Progenitor cell of endocrine pancreas (in vitro differentiated cells): Measurements from ENCODE around the gene ZNF407. TPM values are rescaled to one million over a fixed set of nuclear protein-coding genes. Genes with fewer than 3 reads are reported as not detected.

Experiments
- DNase-seq: peaks from one replicate; pipeline ENCODE4 v3.0.0; 2021; ENCODE audit warnings: low spot score; ENCODE audit not compliant: unreplicated experiment
- H3K27ac Mint-ChIP-seq: 2 replicates; pipeline ENCODE4 v1.8.0; 2021; ENCODE audit warnings: mild to moderate bottlenecking, moderate library complexity, mixed read lengths
- H3K27me3 Mint-ChIP-seq: 2 replicates; pipeline ENCODE4 v1.8.0; 2021; ENCODE audit warnings: mixed read lengths
- H3K36me3 Mint-ChIP-seq: 2 replicates; pipeline ENCODE4 v1.8.0; 2022; ENCODE audit warnings: mixed read lengths; ENCODE audit not compliant: insufficient read depth
- H3K4me1 Mint-ChIP-seq: 2 replicates; pipeline ENCODE4 v1.8.0; 2021; ENCODE audit warnings: low read depth, mixed read lengths
- H3K4me3 Mint-ChIP-seq: 2 replicates; pipeline ENCODE4 v1.8.0; 2021; ENCODE audit warnings: low read depth, mild to moderate bottlenecking, moderate library complexity, mixed read lengths
- H3K9me3 Mint-ChIP-seq: 2 replicates; pipeline ENCODE4 v1.8.0; 2021; ENCODE audit warnings: low read depth, mixed read lengths
- total RNA-seq: library from RNA; stranded (reverse); gene quantifications from 2 replicates; pipeline ENCODE4 v1.2.1, GENCODE V29; 2021
- TF ChIP-seq, protein P1 (sequence below): fragments of 200-600 bp; sonication (generic); IDR thresholded peaks from one replicate; pipeline ENCODE4 v1.5.0; 2021; ENCODE audit warnings: antibody characterized with exemption, mild to moderate bottlenecking; ENCODE audit not compliant: unreplicated experiment

Gene ZNF407
- total RNA-seq, 1 donor from 2014 or later, result 18.1 TPM

DNA sequence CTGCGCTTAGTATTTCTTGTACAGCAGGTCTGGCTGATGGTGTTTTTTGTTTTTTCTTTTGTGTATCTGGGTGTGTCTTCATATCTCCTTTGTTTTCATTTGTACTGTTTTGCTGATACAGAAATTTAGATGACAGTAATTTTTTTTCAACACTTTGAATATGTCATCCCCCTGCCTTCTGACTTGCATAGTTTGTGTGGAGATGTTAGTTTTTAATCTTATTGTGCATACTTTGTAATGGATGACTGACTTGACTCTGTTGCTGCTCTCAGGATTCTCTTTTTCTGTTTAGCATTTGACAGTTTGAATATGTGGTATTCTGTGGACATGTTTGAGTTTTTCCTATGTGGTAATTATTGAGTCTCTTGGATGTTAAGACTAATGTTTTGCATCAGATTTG lies 161.3 kb downstream of the ZNF407 start:
- Mint-ChIP-seq H3K36me3 (peaks cover 4% of the 10 kb centered on the region), H3K27me3 (no peaks in the 10 kb centered on the region), H3K4me3 (no peak overlapping the region), H3K27ac (no peak overlapping the region), H3K9me3 (peaks cover 15% of the 10 kb centered on the region), H3K4me1 (peaks cover 4% of the 10 kb centered on the region)
- TF ChIP-seq, protein P1, sequence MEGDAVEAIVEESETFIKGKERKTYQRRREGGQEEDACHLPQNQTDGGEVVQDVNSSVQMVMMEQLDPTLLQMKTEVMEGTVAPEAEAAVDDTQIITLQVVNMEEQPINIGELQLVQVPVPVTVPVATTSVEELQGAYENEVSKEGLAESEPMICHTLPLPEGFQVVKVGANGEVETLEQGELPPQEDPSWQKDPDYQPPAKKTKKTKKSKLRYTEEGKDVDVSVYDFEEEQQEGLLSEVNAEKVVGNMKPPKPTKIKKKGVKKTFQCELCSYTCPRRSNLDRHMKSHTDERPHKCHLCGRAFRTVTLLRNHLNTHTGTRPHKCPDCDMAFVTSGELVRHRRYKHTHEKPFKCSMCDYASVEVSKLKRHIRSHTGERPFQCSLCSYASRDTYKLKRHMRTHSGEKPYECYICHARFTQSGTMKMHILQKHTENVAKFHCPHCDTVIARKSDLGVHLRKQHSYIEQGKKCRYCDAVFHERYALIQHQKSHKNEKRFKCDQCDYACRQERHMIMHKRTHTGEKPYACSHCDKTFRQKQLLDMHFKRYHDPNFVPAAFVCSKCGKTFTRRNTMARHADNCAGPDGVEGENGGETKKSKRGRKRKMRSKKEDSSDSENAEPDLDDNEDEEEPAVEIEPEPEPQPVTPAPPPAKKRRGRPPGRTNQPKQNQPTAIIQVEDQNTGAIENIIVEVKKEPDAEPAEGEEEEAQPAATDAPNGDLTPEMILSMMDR, result no peak
- DNase-seq, result no peak

DNA sequence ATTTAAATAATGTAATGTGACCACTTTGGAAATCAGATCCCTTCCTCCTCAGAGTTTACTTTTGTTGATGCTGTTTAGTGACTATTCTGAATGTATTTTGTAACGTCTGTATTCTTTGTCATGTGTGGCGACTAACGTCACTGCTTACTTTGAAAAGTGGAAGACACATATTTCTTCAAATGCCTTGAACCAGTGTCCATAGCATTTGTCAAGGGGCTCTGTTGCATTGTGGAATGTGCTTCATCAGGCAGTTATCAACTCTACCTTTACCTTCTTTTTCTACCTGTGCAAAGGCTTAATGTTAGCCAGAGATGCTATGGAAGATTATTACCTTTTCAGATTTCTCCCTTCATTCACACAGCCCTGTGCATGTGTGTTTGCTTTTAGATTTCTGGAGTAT lies 162.4 kb downstream of the ZNF407 start:
- no peak overlapping the region for H3K4me3 Mint-ChIP-seq
- TF ChIP-seq, protein P1, result no peak
- H3K27me3 Mint-ChIP-seq, result no peaks in the 10 kb centered on the region
- DNase-seq, result no peak
- peaks cover 13% of the 10 kb centered on the region for H3K9me3 Mint-ChIP-seq
- no peak overlapping the region for H3K27ac Mint-ChIP-seq
- H3K36me3 Mint-ChIP-seq, result peaks cover 4% of the 10 kb centered on the region
- H3K4me1 Mint-ChIP-seq, result peaks cover 4% of the 10 kb centered on the region

DNA sequence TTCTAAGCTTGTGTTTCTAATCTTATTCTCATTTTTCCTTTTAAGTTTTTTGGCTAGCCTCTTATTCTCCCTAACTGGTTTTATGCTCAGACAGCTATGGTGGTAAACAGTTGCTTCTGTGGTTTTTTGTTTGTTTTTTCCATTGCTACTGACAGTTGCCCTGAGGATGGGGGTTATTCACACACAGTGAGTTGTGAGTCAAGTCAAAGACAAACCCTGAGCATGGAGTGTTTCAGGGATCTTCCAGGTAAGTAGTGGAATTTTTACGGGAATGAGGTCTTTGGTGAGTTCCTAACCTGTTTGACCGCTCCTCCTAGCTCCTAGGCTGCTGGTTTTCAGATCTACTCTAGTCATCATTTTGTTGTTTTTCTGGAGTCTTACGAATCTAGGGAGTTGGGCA lies 162.8 kb downstream of the ZNF407 start:
- DNase-seq, result no peak
- H3K4me3 Mint-ChIP-seq, result no peak overlapping the region
- H3K36me3 Mint-ChIP-seq, result peaks cover 4% of the 10 kb centered on the region
- H3K27me3 Mint-ChIP-seq, result no peaks in the 10 kb centered on the region
- H3K4me1 Mint-ChIP-seq, result peaks cover 4% of the 10 kb centered on the region
- TF ChIP-seq, protein P1, result no peak
- no peak overlapping the region for H3K27ac Mint-ChIP-seq
- peaks cover 13% of the 10 kb centered on the region for H3K9me3 Mint-ChIP-seq

DNA sequence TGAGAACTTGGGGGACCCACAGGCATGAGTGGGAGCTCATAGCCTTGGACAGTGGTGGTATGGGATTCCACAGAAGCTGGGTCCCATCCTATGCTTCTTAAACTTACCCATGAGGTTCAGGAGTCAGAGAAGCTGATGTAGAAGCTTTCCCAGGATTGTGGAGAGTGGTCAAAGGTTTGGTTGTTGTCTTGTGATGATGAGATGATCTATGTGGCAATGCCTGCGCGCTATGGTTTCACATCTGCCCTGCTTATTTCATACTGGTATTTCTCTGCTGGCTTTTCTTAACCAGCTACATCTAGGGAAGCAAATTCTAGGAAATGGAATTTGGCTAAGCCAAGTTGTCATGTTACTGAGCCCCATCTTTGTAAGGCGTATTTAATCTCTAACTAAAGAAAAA lies 168.6 kb downstream of the ZNF407 start:
- Mint-ChIP-seq H3K4me1 (no peaks in the 10 kb centered on the region), H3K27me3 (no peaks in the 10 kb centered on the region), H3K36me3 (no peaks in the 10 kb centered on the region), H3K9me3 (peaks cover 4% of the 10 kb centered on the region), H3K4me3 (no peak overlapping the region), H3K27ac (no peak overlapping the region)
- TF ChIP-seq, protein P1, result no peak
- DNase-seq, result no peak

DNA sequence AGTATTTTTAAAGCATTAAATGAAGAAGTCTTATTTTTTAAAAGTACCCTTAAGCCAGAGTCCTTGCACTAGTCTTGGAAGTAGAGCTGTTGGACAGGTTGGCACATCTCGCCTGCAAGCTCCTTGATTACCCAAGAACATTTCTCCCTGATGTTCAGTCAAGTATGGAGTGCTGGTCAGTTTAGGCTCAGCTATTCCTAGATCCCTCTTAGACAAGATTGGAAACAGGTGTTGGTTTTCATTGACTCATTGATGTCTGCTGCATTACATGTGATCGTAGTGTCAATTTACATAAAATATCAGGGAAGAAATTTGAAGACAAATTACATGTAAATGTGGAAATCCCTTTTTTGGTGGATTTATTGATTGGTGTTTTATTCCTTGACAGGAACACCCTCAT lies 170.4 kb downstream of the ZNF407 start:
- Mint-ChIP-seq H3K36me3 (no peaks in the 10 kb centered on the region), H3K4me1 (no peaks in the 10 kb centered on the region), H3K27ac (no peak overlapping the region), H3K27me3 (no peaks in the 10 kb centered on the region), H3K4me3 (no peak overlapping the region), H3K9me3 (peaks cover 4% of the 10 kb centered on the region)
- DNase-seq, result no peak
- TF ChIP-seq, protein P1, result no peak
